ENCODE results near the gene THPO. TPM values are rescaled to one million over a fixed set of nuclear protein-coding genes. Genes with fewer than 3 reads are reported as not detected.
A peak's percentile ranks its signal among the peaks of the same experiment; 100 is the strongest.

Gene THPO
- total and polyA plus RNA-seq, 2 experiments from 2014 or later: 0.14 to 1.9 TPM

- 0 out of 2 replicates have a peak, but pooled peaks cover 4% of the 10 kb centered on the region for H4K20me1 ChIP-seq (replicated peaks; ENCODE audit: insufficient read depth)
- TF ChIP-seq EZH2phosphoT487 (IDR thresholded peaks at IDR 0.05; ENCODE audit: unreplicated experiment) (no peak), CTCF (conservative IDR thresholded peaks at IDR 0.05; ENCODE audit: low read depth in 2 of 2) (peak; percentile 61 to 87)
- peaks cover 36% of the 10 kb centered on the region for H3K36me3 Mint-ChIP-seq (ENCODE audit: low read depth)
- peaks cover 12% of the 10 kb centered on the region for H3K4me1 Mint-ChIP-seq
- DNase-seq (ENCODE audit: low spot score) (peak; percentile 73), ATAC-seq (peak; percentile 85)
- no peak overlapping the region for H3K4me3 Mint-ChIP-seq
- H3K27ac ChIP-seq (ENCODE audit: low read depth): no peak overlapping the region
- H3K27me3 ChIP-seq (ENCODE audit: insufficient read depth): no peaks in the 10 kb centered on the region
- H2AFZ ChIP-seq: no peak overlapping the region
- H3K4me3 ChIP-seq: no peak overlapping the region
- 0 out of 2 replicates have a peak, but pooled peaks cover 3% of the 10 kb centered on the region for H3K36me3 ChIP-seq (ENCODE audit: insufficient read depth)
- no peak overlapping the region for H3K27ac Mint-ChIP-seq
- H3K4me2 ChIP-seq: no peak overlapping the region
- H3K79me2 ChIP-seq (replicated peaks; ENCODE audit: insufficient read depth): no peaks in the 10 kb centered on the region
- peaks cover 6% of the 10 kb centered on the region; the same call in 1 of the 2 replicates for H3K4me1 ChIP-seq (ENCODE audit: insufficient read depth)
- 0 out of 2 replicates have a peak, but pooled peaks cover 2% of the 10 kb centered on the region for H3F3A ChIP-seq (replicated peaks; ENCODE audit: low read depth)
- no peaks in the 10 kb centered on the region for H3K9me3 Mint-ChIP-seq
- peaks cover 3% of the 10 kb centered on the region for H3K27me3 Mint-ChIP-seq (ENCODE audit: insufficient read depth, low read depth, poor library complexity)
- H3K9me2 ChIP-seq (ENCODE audit: insufficient read depth): no peaks in the 10 kb centered on the region
These were observed 23.8 kb downstream of the THPO start for GRCh38 chr3:184354121-184354728.

GRCh38 chr3:184353546-184353941 lies 24.5 kb downstream of the THPO start:
- H3K36me3 Mint-ChIP-seq (ENCODE audit: low read depth): peaks cover 36% of the 10 kb centered on the region
- TF ChIP-seq, protein P1, sequence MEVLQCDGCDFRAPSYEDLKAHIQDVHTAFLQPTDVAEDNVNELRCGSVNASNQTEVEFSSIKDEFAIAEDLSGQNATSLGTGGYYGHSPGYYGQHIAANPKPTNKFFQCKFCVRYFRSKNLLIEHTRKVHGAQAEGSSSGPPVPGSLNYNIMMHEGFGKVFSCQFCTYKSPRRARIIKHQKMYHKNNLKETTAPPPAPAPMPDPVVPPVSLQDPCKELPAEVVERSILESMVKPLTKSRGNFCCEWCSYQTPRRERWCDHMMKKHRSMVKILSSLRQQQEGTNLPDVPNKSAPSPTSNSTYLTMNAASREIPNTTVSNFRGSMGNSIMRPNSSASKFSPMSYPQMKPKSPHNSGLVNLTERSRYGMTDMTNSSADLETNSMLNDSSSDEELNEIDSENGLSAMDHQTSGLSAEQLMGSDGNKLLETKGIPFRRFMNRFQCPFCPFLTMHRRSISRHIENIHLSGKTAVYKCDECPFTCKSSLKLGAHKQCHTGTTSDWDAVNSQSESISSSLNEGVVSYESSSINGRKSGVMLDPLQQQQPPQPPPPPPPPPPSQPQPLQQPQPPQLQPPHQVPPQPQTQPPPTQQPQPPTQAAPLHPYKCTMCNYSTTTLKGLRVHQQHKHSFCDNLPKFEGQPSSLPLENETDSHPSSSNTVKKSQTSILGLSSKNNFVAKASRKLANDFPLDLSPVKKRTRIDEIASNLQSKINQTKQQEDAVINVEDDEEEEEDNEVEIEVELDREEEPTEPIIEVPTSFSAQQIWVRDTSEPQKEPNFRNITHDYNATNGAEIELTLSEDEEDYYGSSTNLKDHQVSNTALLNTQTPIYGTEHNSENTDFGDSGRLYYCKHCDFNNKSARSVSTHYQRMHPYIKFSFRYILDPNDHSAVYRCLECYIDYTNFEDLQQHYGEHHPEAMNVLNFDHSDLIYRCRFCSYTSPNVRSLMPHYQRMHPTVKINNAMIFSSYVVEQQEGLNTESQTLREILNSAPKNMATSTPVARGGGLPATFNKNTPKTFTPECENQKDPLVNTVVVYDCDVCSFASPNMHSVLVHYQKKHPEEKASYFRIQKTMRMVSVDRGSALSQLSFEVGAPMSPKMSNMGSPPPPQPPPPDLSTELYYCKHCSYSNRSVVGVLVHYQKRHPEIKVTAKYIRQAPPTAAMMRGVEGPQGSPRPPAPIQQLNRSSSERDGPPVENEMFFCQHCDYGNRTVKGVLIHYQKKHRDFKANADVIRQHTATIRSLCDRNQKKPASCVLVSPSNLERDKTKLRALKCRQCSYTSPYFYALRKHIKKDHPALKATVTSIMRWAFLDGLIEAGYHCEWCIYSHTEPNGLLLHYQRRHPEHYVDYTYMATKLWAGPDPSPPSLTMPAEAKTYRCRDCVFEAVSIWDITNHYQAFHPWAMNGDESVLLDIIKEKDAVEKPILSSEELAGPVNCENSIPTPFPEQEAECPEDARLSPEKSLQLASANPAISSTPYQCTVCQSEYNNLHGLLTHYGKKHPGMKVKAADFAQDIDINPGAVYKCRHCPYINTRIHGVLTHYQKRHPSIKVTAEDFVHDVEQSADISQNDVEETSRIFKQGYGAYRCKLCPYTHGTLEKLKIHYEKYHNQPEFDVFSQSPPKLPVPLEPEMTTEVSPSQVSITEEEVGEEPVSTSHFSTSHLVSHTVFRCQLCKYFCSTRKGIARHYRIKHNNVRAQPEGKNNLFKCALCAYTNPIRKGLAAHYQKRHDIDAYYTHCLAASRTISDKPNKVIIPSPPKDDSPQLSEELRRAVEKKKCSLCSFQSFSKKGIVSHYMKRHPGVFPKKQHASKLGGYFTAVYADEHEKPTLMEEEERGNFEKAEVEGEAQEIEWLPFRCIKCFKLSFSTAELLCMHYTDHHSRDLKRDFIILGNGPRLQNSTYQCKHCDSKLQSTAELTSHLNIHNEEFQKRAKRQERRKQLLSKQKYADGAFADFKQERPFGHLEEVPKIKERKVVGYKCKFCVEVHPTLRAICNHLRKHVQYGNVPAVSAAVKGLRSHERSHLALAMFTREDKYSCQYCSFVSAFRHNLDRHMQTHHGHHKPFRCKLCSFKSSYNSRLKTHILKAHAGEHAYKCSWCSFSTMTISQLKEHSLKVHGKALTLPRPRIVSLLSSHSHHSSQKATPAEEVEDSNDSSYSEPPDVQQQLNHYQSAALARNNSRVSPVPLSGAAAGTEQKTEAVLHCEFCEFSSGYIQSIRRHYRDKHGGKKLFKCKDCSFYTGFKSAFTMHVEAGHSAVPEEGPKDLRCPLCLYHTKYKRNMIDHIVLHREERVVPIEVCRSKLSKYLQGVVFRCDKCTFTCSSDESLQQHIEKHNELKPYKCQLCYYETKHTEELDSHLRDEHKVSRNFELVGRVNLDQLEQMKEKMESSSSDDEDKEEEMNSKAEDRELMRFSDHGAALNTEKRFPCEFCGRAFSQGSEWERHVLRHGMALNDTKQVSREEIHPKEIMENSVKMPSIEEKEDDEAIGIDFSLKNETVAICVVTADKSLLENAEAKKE (CRISPR knock-in tag; IDR thresholded peaks at IDR 0.05): no peak
- no peak for TF ChIP-seq CTCF (conservative IDR thresholded peaks at IDR 0.05; ENCODE audit: low read depth in 2 of 2)
- no peak for ATAC-seq
- H3K4me2 ChIP-seq: no peak overlapping the region
- DNase-seq (ENCODE audit: low spot score): no peak
- H3K9me2 ChIP-seq (ENCODE audit: insufficient read depth): no peaks in the 10 kb centered on the region
- H3K79me2 ChIP-seq (replicated peaks; ENCODE audit: insufficient read depth): no peaks in the 10 kb centered on the region
- H3K4me3 ChIP-seq: no peak overlapping the region
- H3F3A ChIP-seq (replicated peaks; ENCODE audit: low read depth): 0 out of 2 replicates have a peak, but pooled peaks cover 2% of the 10 kb centered on the region
- H2AFZ ChIP-seq: no peak overlapping the region
- peaks cover under 1% of the 10 kb centered on the region for H3K27me3 Mint-ChIP-seq (ENCODE audit: insufficient read depth, low read depth, poor library complexity)
- H3K27ac ChIP-seq (ENCODE audit: low read depth): no peak overlapping the region
- no peak overlapping the region for H3K4me3 Mint-ChIP-seq
- no peaks in the 10 kb centered on the region for H3K27me3 ChIP-seq (ENCODE audit: insufficient read depth)
- H3K27ac Mint-ChIP-seq: no peak overlapping the region
- H3K4me1 Mint-ChIP-seq: peaks cover 8% of the 10 kb centered on the region
- no peaks in the 10 kb centered on the region for H3K9me3 Mint-ChIP-seq
- 0 out of 2 replicates have a peak, but pooled peaks cover 4% of the 10 kb centered on the region for H4K20me1 ChIP-seq (replicated peaks; ENCODE audit: insufficient read depth)
- H3K4me1 ChIP-seq (ENCODE audit: insufficient read depth): peaks cover 6% of the 10 kb centered on the region; the same call in 1 of the 2 replicates
- H3K36me3 ChIP-seq (ENCODE audit: insufficient read depth): 0 out of 2 replicates have a peak, but pooled peaks cover 3% of the 10 kb centered on the region
